Choroid plexus epithelial cell (primary cell): ENCODE measurements around the gene PDGFC.
A peak's percentile ranks its signal among the peaks of the same experiment; 100 is the strongest.

Source experiments
- DNase-seq: peaks from one replicate; pipeline ENCODE4 v3.0.0-alpha.2; 2010; ENCODE audit warnings: low read depth
- H3K4me3 ChIP-seq: 2 replicates; pipeline ENCODE4 v1.5.1; 2011; ENCODE audit warnings: low read depth, mild to moderate bottlenecking, control low read depth, low read length, moderate library complexity
- TF ChIP-seq, protein P1 (sequence below): conservative IDR thresholded peaks from 2 replicates; pipeline ENCODE4 v1.5.1; 2011; ENCODE audit warnings: low read depth, mild to moderate bottlenecking, control low read depth, inconsistent platforms, low read length, moderate library complexity

PDGFC gene

DNA sequence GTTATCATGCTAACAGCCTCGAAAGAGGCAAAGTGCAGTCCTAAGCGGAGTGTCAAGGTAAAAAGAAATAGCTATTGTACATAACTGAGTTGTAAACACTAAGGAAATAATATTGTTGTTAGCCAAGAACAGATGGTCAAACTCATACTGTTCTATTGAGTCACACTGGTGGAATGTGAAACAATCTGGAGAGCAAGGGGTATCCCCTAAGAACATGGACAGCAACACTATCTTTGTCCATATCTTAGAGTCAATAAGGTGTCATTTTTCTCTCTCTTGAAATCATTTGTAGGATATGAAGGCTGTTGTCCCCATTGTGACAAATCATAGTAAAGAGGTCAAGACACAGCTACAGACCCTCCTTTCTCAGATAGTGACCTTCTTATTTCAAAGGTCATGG lies 4.5 kb upstream of the PDGFC start:
- TF ChIP-seq, protein P1, sequence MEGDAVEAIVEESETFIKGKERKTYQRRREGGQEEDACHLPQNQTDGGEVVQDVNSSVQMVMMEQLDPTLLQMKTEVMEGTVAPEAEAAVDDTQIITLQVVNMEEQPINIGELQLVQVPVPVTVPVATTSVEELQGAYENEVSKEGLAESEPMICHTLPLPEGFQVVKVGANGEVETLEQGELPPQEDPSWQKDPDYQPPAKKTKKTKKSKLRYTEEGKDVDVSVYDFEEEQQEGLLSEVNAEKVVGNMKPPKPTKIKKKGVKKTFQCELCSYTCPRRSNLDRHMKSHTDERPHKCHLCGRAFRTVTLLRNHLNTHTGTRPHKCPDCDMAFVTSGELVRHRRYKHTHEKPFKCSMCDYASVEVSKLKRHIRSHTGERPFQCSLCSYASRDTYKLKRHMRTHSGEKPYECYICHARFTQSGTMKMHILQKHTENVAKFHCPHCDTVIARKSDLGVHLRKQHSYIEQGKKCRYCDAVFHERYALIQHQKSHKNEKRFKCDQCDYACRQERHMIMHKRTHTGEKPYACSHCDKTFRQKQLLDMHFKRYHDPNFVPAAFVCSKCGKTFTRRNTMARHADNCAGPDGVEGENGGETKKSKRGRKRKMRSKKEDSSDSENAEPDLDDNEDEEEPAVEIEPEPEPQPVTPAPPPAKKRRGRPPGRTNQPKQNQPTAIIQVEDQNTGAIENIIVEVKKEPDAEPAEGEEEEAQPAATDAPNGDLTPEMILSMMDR = no peak
- H3K4me3 ChIP-seq = no peak overlapping the region
- peak; percentile 93 for DNase-seq

DNA sequence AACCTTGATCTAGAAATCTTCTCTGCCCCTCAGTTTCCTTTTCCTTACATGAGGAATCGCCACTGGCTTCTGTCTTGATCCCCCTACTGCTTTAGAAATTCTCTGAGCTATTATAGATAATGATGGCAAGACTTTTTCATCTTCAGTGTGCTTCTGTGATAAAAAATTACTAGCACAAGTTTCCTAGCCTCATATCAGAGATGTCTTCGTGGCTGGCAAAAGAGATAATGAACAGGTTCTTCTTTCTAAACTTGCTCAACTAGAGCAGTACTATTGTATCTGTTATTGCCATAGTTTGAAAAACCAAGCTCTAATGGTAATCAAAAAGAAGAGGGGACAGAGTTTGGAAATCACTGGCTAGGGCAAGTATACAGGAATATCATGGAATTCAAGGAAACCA lies 4.1 kb upstream of the PDGFC start:
- TF ChIP-seq, protein P1 = no peak
- DNase-seq = no peak
- H3K4me3 ChIP-seq = no peak overlapping the region

DNA sequence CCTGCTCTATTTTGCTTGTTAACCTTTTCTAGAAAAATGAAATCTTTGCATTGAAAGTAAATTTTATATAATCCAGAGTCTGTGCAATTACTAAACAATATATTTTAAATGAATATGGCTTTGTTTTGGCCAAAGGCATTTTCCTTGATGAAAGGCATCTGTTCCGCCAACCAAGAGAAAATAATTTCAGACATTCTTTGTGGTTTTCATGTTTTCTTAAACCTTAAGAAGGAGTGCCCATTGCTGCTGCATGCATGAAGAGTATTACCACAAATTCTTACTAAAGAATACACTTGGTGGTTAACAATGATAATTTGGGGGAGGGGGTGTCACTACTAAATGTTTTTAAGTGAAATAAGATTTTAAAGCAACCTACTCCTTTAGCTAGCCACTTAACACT lies 2.7 kb upstream of the PDGFC start:
- DNase-seq = peak; percentile 91
- H3K4me3 ChIP-seq = no peak overlapping the region
- TF ChIP-seq, protein P1 = no peak

DNA sequence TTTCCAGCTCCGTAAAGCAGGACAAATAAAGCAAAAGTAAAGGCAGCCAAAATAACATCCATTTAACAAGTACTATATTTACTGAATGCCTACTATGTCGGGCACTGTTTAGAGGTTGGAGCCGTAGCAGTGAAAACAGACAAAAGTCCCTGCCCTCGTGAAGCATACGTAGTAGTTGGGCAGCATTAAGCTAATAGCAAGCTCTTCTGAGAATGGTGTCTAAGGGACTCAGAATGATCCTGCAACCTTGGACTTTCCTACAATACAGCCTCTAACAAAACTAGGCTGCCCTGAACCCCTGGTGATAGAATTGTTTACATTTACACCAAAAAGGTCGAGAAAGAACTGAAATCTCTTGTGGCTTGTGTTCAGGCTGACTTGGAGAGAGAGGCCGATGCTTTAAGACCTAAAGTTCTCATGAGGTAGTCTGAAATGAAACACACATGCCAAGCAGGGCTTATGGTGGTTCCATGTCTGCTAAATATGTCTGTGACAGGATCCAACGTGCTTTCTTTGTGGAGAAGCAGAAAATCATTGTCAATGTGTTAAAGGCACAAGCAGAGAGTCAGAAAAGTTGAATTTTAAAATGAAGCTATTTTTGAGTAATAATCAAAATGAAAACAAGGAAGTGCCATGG lies 898 bp upstream of the PDGFC start:
- peak; percentile 79 for DNase-seq
- peak overlapping the region; percentile 72 for H3K4me3 ChIP-seq
- TF ChIP-seq, protein P1 = no peak

DNA sequence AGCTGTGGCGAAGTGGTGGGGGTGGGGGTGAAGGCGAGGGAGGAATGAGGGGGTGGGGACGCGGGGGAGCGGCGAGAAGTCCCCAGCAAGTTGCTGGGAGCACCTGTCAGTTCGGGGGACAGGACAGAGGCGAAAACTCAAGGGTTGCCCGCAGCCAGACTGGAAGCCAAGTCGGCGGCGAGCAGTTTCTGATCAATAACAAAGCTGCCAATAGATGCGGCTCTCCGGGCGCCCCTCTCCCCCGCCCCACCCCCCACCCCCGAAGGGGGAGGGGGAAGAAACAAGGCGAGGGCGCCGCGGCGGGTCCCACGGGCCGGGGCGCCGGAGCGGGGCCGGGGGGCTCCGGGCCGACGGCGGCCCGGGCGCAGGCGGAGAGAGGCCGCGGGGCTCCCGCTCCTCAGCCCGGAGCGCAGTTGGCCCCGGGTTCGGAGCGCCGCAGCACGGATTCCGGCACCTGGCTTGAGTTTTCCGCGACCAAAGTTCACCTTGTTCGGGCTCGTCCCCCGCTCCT lies 379 bp downstream of the PDGFC start:
- no peak for DNase-seq
- peak overlapping the region; percentile 72 for H3K4me3 ChIP-seq
- TF ChIP-seq, protein P1 = no peak

DNA sequence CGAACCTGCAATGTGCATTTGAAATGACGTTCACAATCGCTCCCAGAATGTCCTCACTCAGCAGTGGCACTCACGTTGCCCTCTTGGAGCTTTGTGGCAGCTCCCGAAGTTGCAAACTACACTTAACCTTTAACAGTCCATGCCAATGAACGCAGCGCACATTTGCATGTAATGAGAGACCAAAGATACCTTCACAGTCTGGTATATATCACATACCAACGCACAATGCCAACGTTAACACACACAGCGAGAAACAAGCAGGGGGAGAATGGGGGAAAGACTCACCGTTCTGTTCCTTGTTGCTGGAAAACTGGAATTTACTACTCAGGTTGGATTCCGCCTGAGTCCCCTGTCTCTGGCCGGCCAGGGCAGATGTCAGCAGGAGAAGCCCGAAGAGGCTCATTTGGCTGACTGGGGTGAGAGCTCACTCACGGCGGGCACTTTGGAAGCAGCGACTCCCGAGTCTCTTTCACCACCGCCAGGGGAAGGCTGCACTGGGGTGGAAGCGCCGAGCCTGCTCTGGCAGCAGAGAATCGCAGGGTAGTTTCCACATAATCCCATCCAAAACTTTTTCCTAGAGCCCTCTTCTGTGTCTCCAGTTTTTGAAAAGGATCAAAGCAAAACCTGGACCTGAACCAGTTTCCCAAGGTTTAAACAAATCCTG lies 966 bp downstream of the PDGFC start:
- TF ChIP-seq, protein P1 = peak; percentile 77
- peak; percentile 72 for DNase-seq
- H3K4me3 ChIP-seq = peak overlapping the region; percentile 72
